ENCODE data around the gene ZNF554.

Gene ZNF554

GRCh38 chr19:2800506-2800905, 19.2 kb upstream of the ZNF554 start:
- H3K4me3 ChIP-seq (ENCODE audit: low read length): no peak overlapping the region
- peaks cover 42% of the 10 kb centered on the region for H3K36me3 ChIP-seq (ENCODE audit: control insufficient read depth, insufficient read depth, low read length)
- H3K27me3 ChIP-seq (ENCODE audit: control insufficient read depth, insufficient read depth, low read length): no peaks in the 10 kb centered on the region
- H3K4me1 ChIP-seq (ENCODE audit: control insufficient read depth, insufficient read depth, low read length): no peaks in the 10 kb centered on the region
- DNase-seq (ENCODE audit: low read depth, low spot score): no peak
- no peak overlapping the region for H3K27ac ChIP-seq (ENCODE audit: low read length)
- H3K9me3 ChIP-seq (ENCODE audit: control insufficient read depth, insufficient read depth, low read length): no peaks in the 10 kb centered on the region
- WGBS (ENCODE audit: insufficient coverage, insufficient read length): no CpG with 5 or more reads among the region's 22 CpGs

GRCh38 chr19:2802826-2803225, 16.8 kb upstream of the ZNF554 start:
- no peak overlapping the region for H3K27ac ChIP-seq (ENCODE audit: low read length)
- H3K4me1 ChIP-seq (ENCODE audit: control insufficient read depth, insufficient read depth, low read length): no peaks in the 10 kb centered on the region
- no peaks in the 10 kb centered on the region for H3K9me3 ChIP-seq (ENCODE audit: control insufficient read depth, insufficient read depth, low read length)
- no peak for DNase-seq (ENCODE audit: low read depth, low spot score)
- no peak overlapping the region for H3K4me3 ChIP-seq (ENCODE audit: low read length)
- H3K36me3 ChIP-seq (ENCODE audit: control insufficient read depth, insufficient read depth, low read length): peaks cover 50% of the 10 kb centered on the region
- no peaks in the 10 kb centered on the region for H3K27me3 ChIP-seq (ENCODE audit: control insufficient read depth, insufficient read depth, low read length)
- no CpG with 5 or more reads among the region's 17 CpGs for WGBS (ENCODE audit: insufficient coverage, insufficient read length)

GRCh38 chr19:2803486-2804155, 16.0 kb upstream of the ZNF554 start:
- H3K4me3 ChIP-seq (ENCODE audit: low read length): no peak overlapping the region
- H3K36me3 ChIP-seq (ENCODE audit: control insufficient read depth, insufficient read depth, low read length): peaks cover 56% of the 10 kb centered on the region
- DNase-seq (ENCODE audit: low read depth, low spot score): no peak
- H3K9me3 ChIP-seq (ENCODE audit: control insufficient read depth, insufficient read depth, low read length): no peaks in the 10 kb centered on the region
- no peaks in the 10 kb centered on the region for H3K4me1 ChIP-seq (ENCODE audit: control insufficient read depth, insufficient read depth, low read length)
- no CpG with 5 or more reads among the region's 29 CpGs for WGBS (ENCODE audit: insufficient coverage, insufficient read length)
- no peak overlapping the region for H3K27ac ChIP-seq (ENCODE audit: low read length)
- no peaks in the 10 kb centered on the region for H3K27me3 ChIP-seq (ENCODE audit: control insufficient read depth, insufficient read depth, low read length)

DNA sequence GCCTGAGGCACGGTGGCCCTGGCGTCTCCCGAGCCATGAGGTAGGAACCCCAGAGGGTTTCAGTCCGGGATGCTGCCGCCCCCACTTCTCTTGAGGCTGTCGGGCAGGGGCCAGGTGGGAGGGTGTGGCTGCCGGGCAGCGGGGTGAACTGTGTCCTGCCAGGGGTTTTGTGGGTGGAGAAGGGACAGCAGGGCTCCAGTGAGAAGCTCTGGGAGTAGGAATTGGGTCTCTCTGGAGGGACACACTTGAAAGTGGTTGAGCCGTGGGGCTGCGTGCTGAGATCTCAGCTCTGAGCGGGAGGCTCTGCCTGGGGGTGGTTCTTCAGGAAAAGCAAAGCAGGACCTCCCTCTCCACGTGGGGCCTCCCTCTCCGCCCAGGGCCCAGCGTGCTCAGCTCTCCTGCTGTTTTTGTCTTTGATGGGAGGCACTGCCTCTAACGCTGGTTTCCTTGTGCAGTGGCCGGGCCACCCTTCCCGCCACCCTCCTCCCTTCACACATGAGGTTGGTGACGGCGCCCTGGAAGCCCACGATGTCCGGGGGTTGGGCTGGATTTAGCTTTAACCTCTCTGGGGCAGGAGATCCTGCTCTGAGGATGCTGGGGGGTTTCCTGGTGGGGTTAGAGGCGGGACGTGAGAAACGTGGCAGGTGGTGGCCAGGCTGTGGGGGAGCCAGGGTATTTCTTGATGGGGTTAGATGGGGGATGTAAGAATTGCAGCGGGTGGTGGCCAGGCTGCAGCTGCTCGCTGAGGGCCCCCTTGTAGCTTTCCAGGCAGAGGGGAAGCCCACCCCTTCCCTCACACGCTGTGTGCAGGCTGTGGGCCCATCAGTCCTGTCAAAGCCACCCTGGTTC, 15.3 kb upstream of the ZNF554 start:
- Histone ChIP-seq H3K27ac (ENCODE audit: low read length) (no peak overlapping the region), H3K4me3 (ENCODE audit: low read length) (no peak overlapping the region), H3K4me1 (ENCODE audit: control insufficient read depth, insufficient read depth, low read length) (no peaks in the 10 kb centered on the region), H3K27me3 (ENCODE audit: control insufficient read depth, insufficient read depth, low read length) (no peaks in the 10 kb centered on the region), H3K9me3 (ENCODE audit: control insufficient read depth, insufficient read depth, low read length) (no peaks in the 10 kb centered on the region), H3K36me3 (ENCODE audit: control insufficient read depth, insufficient read depth, low read length) (peaks cover 57% of the 10 kb centered on the region)
- WGBS (ENCODE audit: insufficient coverage, insufficient read length): no CpG with 5 or more reads among the region's 27 CpGs
- DNase-seq (ENCODE audit: low read depth, low spot score): no peak

DNA sequence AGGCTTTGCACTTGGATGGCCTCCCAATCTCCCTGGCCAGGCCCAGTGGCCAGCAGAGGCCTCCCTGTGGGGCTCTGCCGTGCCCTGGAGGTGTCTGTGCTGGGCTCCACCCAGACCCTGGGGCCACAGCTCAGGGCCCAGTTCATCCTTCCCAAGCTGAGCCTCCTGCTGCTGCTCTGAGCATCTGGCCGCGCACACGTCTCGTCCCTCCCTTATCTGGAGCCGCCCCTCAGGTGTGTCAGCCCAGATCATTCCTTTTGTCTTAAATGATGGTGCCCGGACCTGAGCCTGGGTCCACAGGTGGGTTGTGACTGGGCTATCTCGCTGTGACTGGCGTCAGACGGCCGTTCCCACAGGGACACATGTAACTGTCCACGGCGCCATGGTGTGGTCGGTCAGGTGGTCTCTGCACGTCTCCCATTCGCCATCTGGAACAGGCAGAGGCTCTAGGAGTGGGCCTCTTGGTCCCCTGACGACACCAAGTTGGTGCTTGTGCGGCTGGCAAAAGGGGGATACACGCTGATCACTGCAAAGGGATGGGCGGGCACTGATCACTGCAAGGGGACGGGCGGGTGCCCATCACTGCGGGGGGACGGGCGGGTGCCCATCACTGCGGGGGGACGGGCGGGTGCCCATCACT, 14.3 kb upstream of the ZNF554 start:
- Histone ChIP-seq H3K36me3 (ENCODE audit: control insufficient read depth, insufficient read depth, low read length) (peaks cover 61% of the 10 kb centered on the region), H3K27me3 (ENCODE audit: control insufficient read depth, insufficient read depth, low read length) (no peaks in the 10 kb centered on the region), H3K4me3 (ENCODE audit: low read length) (no peak overlapping the region), H3K9me3 (ENCODE audit: control insufficient read depth, insufficient read depth, low read length) (no peaks in the 10 kb centered on the region), H3K27ac (ENCODE audit: low read length) (no peak overlapping the region), H3K4me1 (ENCODE audit: control insufficient read depth, insufficient read depth, low read length) (no peaks in the 10 kb centered on the region)
- no CpG with 5 or more reads among the region's 28 CpGs for WGBS (ENCODE audit: insufficient coverage, insufficient read length)
- DNase-seq (ENCODE audit: low read depth, low spot score): no peak

DNA sequence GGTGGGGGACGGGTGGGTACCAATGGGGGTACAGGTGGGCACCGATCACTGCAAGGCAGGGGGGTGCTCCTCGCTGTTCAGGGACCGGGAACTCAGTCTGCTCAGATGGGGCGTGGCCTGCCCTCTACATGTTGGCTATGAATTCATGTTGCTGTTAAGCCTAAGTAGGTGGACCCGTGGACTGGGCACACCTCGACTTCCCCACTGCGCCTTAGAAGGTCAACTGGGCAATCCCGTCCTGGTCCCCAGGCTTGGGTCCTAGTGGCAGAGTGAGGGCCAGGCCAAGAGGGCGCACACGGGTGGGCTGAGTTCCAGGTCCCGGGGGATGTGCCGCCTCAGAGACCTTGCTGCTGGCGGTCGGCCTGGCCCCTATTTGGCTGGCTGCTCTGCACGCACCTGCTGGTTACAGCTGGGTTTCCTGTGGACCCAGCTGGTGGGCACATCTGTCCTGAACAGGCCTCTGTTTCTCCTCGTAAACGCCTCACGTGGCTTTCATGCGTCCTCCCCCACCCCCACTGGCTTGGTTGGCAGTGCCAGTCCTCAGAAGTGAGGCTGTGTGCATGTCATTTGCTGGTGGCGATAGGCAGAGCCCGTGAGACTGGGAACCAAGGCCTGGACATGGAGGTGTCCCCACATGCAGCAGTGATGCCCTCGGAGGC, 13.5 kb upstream of the ZNF554 start:
- no peak for DNase-seq (ENCODE audit: low read depth, low spot score)
- Histone ChIP-seq H3K4me1 (ENCODE audit: control insufficient read depth, insufficient read depth, low read length) (no peaks in the 10 kb centered on the region), H3K36me3 (ENCODE audit: control insufficient read depth, insufficient read depth, low read length) (peaks cover 58% of the 10 kb centered on the region), H3K9me3 (ENCODE audit: control insufficient read depth, insufficient read depth, low read length) (no peaks in the 10 kb centered on the region), H3K4me3 (ENCODE audit: low read length) (no peak overlapping the region), H3K27me3 (ENCODE audit: control insufficient read depth, insufficient read depth, low read length) (no peaks in the 10 kb centered on the region), H3K27ac (ENCODE audit: low read length) (no peak overlapping the region)
- WGBS (ENCODE audit: insufficient coverage, insufficient read length): no CpG with 5 or more reads among the region's 23 CpGs

- no peak overlapping the region for H3K4me3 ChIP-seq (ENCODE audit: low read length)
- no peaks in the 10 kb centered on the region for H3K27me3 ChIP-seq (ENCODE audit: control insufficient read depth, insufficient read depth, low read length)
- no CpG with 5 or more reads among the region's 34 CpGs for WGBS (ENCODE audit: insufficient coverage, insufficient read length)
- no peaks in the 10 kb centered on the region for H3K9me3 ChIP-seq (ENCODE audit: control insufficient read depth, insufficient read depth, low read length)
- H3K36me3 ChIP-seq (ENCODE audit: control insufficient read depth, insufficient read depth, low read length): peaks cover 64% of the 10 kb centered on the region
- H3K4me1 ChIP-seq (ENCODE audit: control insufficient read depth, insufficient read depth, low read length): no peaks in the 10 kb centered on the region
- no peak for DNase-seq (ENCODE audit: low read depth, low spot score)
- H3K27ac ChIP-seq (ENCODE audit: low read length): no peak overlapping the region
These were observed 12.8 kb upstream of the ZNF554 start for GRCh38 chr19:2806736-2807378.

GRCh38 chr19:2807379-2808128, 12.1 kb upstream of the ZNF554 start:
- no peaks in the 10 kb centered on the region for H3K9me3 ChIP-seq (ENCODE audit: control insufficient read depth, insufficient read depth, low read length)
- no CpG with 5 or more reads among the region's 56 CpGs for WGBS (ENCODE audit: insufficient coverage, insufficient read length)
- peaks cover 69% of the 10 kb centered on the region for H3K36me3 ChIP-seq (ENCODE audit: control insufficient read depth, insufficient read depth, low read length)
- H3K4me1 ChIP-seq (ENCODE audit: control insufficient read depth, insufficient read depth, low read length): no peaks in the 10 kb centered on the region
- DNase-seq (ENCODE audit: low read depth, low spot score): no peak
- no peak overlapping the region for H3K4me3 ChIP-seq (ENCODE audit: low read length)
- H3K27ac ChIP-seq (ENCODE audit: low read length): no peak overlapping the region
- no peaks in the 10 kb centered on the region for H3K27me3 ChIP-seq (ENCODE audit: control insufficient read depth, insufficient read depth, low read length)

- H3K36me3 ChIP-seq (ENCODE audit: control insufficient read depth, insufficient read depth, low read length): peaks cover 70% of the 10 kb centered on the region
- DNase-seq (ENCODE audit: low read depth, low spot score): no peak
- H3K4me1 ChIP-seq (ENCODE audit: control insufficient read depth, insufficient read depth, low read length): no peaks in the 10 kb centered on the region
- H3K4me3 ChIP-seq (ENCODE audit: low read length): no peak overlapping the region
- H3K9me3 ChIP-seq (ENCODE audit: control insufficient read depth, insufficient read depth, low read length): no peaks in the 10 kb centered on the region
- no peak overlapping the region for H3K27ac ChIP-seq (ENCODE audit: low read length)
- no peaks in the 10 kb centered on the region for H3K27me3 ChIP-seq (ENCODE audit: control insufficient read depth, insufficient read depth, low read length)
- no CpG with 5 or more reads among the region's 41 CpGs for WGBS (ENCODE audit: insufficient coverage, insufficient read length)
These were observed 11.3 kb upstream of the ZNF554 start for GRCh38 chr19:2808129-2808941.
